K562 (cell line): ENCODE results near the gene DGCR8. TPM values are rescaled to one million over a fixed set of nuclear protein-coding genes. Genes with fewer than 3 reads are reported as not detected.

Source experiments
- CHCHD3 ChIP-seq: fragments of 250-450 bp; sonication (Bioruptor Pico); IDR thresholded peaks from 2 replicates; pipeline ENCODE4 v2.1.2; 2022; ENCODE audit warnings: mild to moderate bottlenecking
- FOXM1 ChIP-seq, 2 experiments: fragments of 450-650 bp in 1 of 2; sonication (generic) in 1 of 2; formaldehyde crosslinking in 1 of 2; IDR thresholded peaks; 2 replicates each; pipeline versions ENCODE4 v1.6.1 to v1.9.0; 2017 to 2022; ENCODE audit warnings: low read depth in 2 of 2, mild to moderate bottlenecking in 2 of 2, missing genetic modification reagents in 1 of 2, moderate library complexity in 1 of 2
- GTF2B ChIP-seq: IDR thresholded peaks from 2 replicates; pipeline ENCODE4 v1.6.1; 2011; ENCODE audit not compliant: insufficient read length; ENCODE audit errors: extremely low read depth
- MBD2 ChIP-seq: sonication (generic); IDR thresholded peaks from 2 replicates; pipeline ENCODE4 v1.6.1; 2016; ENCODE audit warnings: low read depth, borderline replicate concordance
- PHF21A ChIP-seq: fragments of 450-650 bp; IDR thresholded peaks from 2 replicates; pipeline ENCODE4 v1.6.1; 2017; ENCODE audit warnings: low read depth, borderline replicate concordance
- POLR3G ChIP-seq: IDR thresholded peaks from 2 replicates; pipeline ENCODE4 v1.6.1; 2011; ENCODE audit not compliant: insufficient read length, insufficient replicate concordance; ENCODE audit errors: extremely low read depth
- RAD21 ChIP-seq, 2 experiments: fragments of 250-450 bp in 1 of 2; fragments of 450-650 bp in 1 of 2; sonication (Bioruptor Pico) in 1 of 2; formaldehyde crosslinking in 1 of 2; IDR thresholded peaks in 1 of 2; conservative IDR thresholded peaks in 1 of 2; 2 replicates each; pipeline versions ENCODE4 v1.4.0 to v1.8.0; 2020 to 2022; ENCODE audit warnings: mild to moderate bottlenecking in 2 of 2, moderate library complexity in 1 of 2
- RBBP5 ChIP-seq: fragments of 200-600 bp; sonication (generic); IDR thresholded peaks from 2 replicates; pipeline ENCODE4 v1.6.1; 2012; ENCODE audit warnings: borderline replicate concordance, mild to moderate bottlenecking, low read length, control low read depth, inconsistent platforms; ENCODE audit not compliant: insufficient read depth, poor library complexity, severe bottlenecking
- SIN3B ChIP-seq: fragments of 450-650 bp; IDR thresholded peaks from 2 replicates; pipeline ENCODE4 v1.6.1; 2017; ENCODE audit warnings: low read depth, mild to moderate bottlenecking, moderate library complexity
- SMAD3 ChIP-seq: fragments of 450-650 bp; formaldehyde crosslinking; conservative IDR thresholded peaks from 2 replicates; pipeline ENCODE4 v1.4.0; 2020; ENCODE audit warnings: mild to moderate bottlenecking
- TAL1 ChIP-seq: fragments of 450-650 bp; IDR thresholded peaks from 2 replicates; pipeline ENCODE4 v1.6.1; 2016; ENCODE audit warnings: mild to moderate bottlenecking
- THRA ChIP-seq: fragments of 450-650 bp; IDR thresholded peaks from 2 replicates; pipeline ENCODE4 v1.6.1; 2017; ENCODE audit warnings: mild to moderate bottlenecking, moderate library complexity
- WHSC1 ChIP-seq: IDR thresholded peaks from one replicate; pipeline ENCODE4 v1.6.1; 2012; ENCODE audit warnings: low read length, control low read depth, inconsistent platforms
- ZC3H4 ChIP-seq: sonication (generic); formaldehyde crosslinking; IDR thresholded peaks from 2 replicates; pipeline ENCODE4 v1.9.0; 2021; ENCODE audit warnings: missing genetic modification reagents, borderline replicate concordance
- ZFP1 ChIP-seq: fragments of 450-650 bp; formaldehyde crosslinking; IDR thresholded peaks from 2 replicates; pipeline ENCODE4 v1.4.0; 2020; ENCODE audit warnings: mild to moderate bottlenecking, mixed read lengths
- ZHX1 ChIP-seq: fragments of 150-350 bp; conservative IDR thresholded peaks from 2 replicates; pipeline ENCODE4 v1.6.1; 2014; ENCODE audit warnings: low read length
- ZNF23 ChIP-seq: fragments of 250-450 bp; sonication (Bioruptor Pico); IDR thresholded peaks from 2 replicates; pipeline ENCODE4 v1.4.0; 2020; ENCODE audit warnings: mild to moderate bottlenecking
- ZNF263 ChIP-seq: sonication (generic); formaldehyde crosslinking; IDR thresholded peaks from 2 replicates; pipeline ENCODE4 v1.8.0; 2022; ENCODE audit warnings: mild to moderate bottlenecking, missing genetic modification reagents, borderline replicate concordance
- ZNF311 ChIP-seq: fragments of 250-450 bp; sonication (Bioruptor Pico); IDR thresholded peaks from 2 replicates; pipeline ENCODE4 v1.4.0; 2020; ENCODE audit warnings: mild to moderate bottlenecking, moderate library complexity
- ZNF507 ChIP-seq: conservative IDR thresholded peaks from 2 replicates; pipeline ENCODE4 v1.6.1; 2017; ENCODE audit warnings: missing genetic modification characterization, missing compliant biosample characterization
- ZNF830 ChIP-seq: fragments of 250-450 bp; sonication (Bioruptor Pico); IDR thresholded peaks from 2 replicates; pipeline ENCODE4 v1.5.0; 2021; ENCODE audit warnings: mild to moderate bottlenecking
- polyA plus RNA-seq, 8 experiments: library from polyadenylated mRNA; depleted of rRNA in 4 of 8; stranded (reverse) in 5 of 8; unstranded in 3 of 8; fragments of >200 nt; fragmentation: Nextera tagmentation in 2 of 8; fragmentation: Illumina TruSeq in 1 of 8; extraction: Ambion mirVana in 2 of 8; extraction: Trizol in 1 of 8; gene quantifications; 2 replicates each; pipeline versions ENCODE4 v1.2.1 to v1.2.3, GENCODE V29; 2011 to 2014; ENCODE audit warnings: inconsistent platforms in 1 of 8, missing spikeins in 1 of 8
- total RNA-seq, 7 experiments: library from RNA; depleted of rRNA in 6 of 7; stranded (reverse); fragments of >200 nt in 6 of 7; fragmentation: Illumina TruSeq in 2 of 7; extraction: Trizol in 2 of 7; gene quantifications; 2 replicates each; pipeline versions ENCODE4 v1.2.1 to v1.2.3, GENCODE V29; 2011 to 2021; ENCODE audit warnings: low replicate concordance in 1 of 7

The DGCR8 gene
- total and polyA plus RNA-seq, 9 of the 15 experiments (the other 6 are each of a cell fraction or from before 2014, with no cell fraction given) = 5.9 to 144 (median 80.1) TPM

GRCh38 chr22:20085651-20086050 is 5.6 kb downstream of the DGCR8 start (continued):
- TF ChIP-seq ZNF507 (tag) = no peak
- TF ChIP-seq ZFP1 (CRISPR knock-in tag) = no peak
- TF ChIP-seq FOXM1 (IDR thresholded peaks at IDR 0.05; ENCODE audit: low read depth) = no peak
- no peak for TF ChIP-seq FOXM1 (CRISPR knock-in tag; IDR thresholded peaks at IDR 0.05; ENCODE audit: low read depth)
- TF ChIP-seq TAL1 = no peak
- TF ChIP-seq WHSC1 = peak; percentile 81
- no peak for TF ChIP-seq MBD2
- TF ChIP-seq SMAD3 (CRISPR knock-in tag) = no peak
- no peak for TF ChIP-seq ZNF23 (CRISPR knock-in tag)
- TF ChIP-seq GTF2B = no peak
- TF ChIP-seq POLR3G = no peak
- no peak for TF ChIP-seq ZNF830 (CRISPR knock-in tag)
- TF ChIP-seq ZNF263 (CRISPR knock-in tag) = no peak
- no peak for TF ChIP-seq PHF21A
- no peak for TF ChIP-seq CHCHD3 (CRISPR knock-in tag)
- TF ChIP-seq ZHX1 = no peak
- no peak for TF ChIP-seq ZNF311 (CRISPR knock-in tag)
- TF ChIP-seq RAD21 (CRISPR knock-in tag; conservative IDR thresholded peaks at IDR 0.05 in 1 of 2, IDR thresholded peaks at IDR 0.05 in 1 of 2) = 0 out of 4 replicates have a peak, but pooled peaks of 1 of the 2 experiments have one; percentile 3
- TF ChIP-seq SIN3B = no peak
- TF ChIP-seq ZC3H4 (CRISPR knock-in tag) = no peak
- no peak for TF ChIP-seq RBBP5
- TF ChIP-seq THRA = no peak
